IgD-negative memory B cell (primary cell): ENCODE measurements around the gene KRTAP5-10. TPM values are rescaled to one million over a fixed set of nuclear protein-coding genes. Genes with fewer than 3 reads are reported as not detected.
"Not testable (repeated sequence)": the region's sequence is repeated elsewhere in the genome, so short reads cannot be mapped to it uniquely, and the experiment has no call there.

Experiments used
- H3K27ac Mint-ChIP-seq, 3 donors: one replicate each; pipeline ENCODE4 v1.8.0; 2020 to 2022; ENCODE audit warnings: mild to moderate bottlenecking in 3 of 3, mixed read lengths in 3 of 3, moderate library complexity in 1 of 3
- H3K27me3 Mint-ChIP-seq: one replicate; pipeline ENCODE4 v1.8.0; 2021; ENCODE audit warnings: mixed read lengths
- H3K36me3 Mint-ChIP-seq: one replicate; pipeline ENCODE4 v1.8.0; 2020; ENCODE audit warnings: mild to moderate bottlenecking, mixed read lengths
- H3K4me1 Mint-ChIP-seq, 3 donors: one replicate each; pipeline ENCODE4 v1.8.0; 2020 to 2022; ENCODE audit warnings: mixed read lengths in 3 of 3, mild to moderate bottlenecking in 1 of 3
- H3K4me3 Mint-ChIP-seq, 4 donors: one replicate each; pipeline ENCODE4 v1.8.0; 2020 to 2022; ENCODE audit warnings: mild to moderate bottlenecking in 4 of 4, mixed read lengths in 4 of 4, moderate library complexity in 3 of 4
- H3K9me3 Mint-ChIP-seq, 3 donors: one replicate each; pipeline ENCODE4 v1.8.0; 2020 to 2021; ENCODE audit warnings: mixed read lengths in 3 of 3, mild to moderate bottlenecking in 1 of 3
- polyA plus RNA-seq: library from polyadenylated mRNA; unstranded; fragments of 300-500 nt; fragmentation: Illumina TruSeq; gene quantifications from one replicate; pipeline ENCODE4 v1.2.3, GENCODE V29; 2021

KRTAP5-10 gene
- not detected for polyA plus RNA-seq

DNA sequence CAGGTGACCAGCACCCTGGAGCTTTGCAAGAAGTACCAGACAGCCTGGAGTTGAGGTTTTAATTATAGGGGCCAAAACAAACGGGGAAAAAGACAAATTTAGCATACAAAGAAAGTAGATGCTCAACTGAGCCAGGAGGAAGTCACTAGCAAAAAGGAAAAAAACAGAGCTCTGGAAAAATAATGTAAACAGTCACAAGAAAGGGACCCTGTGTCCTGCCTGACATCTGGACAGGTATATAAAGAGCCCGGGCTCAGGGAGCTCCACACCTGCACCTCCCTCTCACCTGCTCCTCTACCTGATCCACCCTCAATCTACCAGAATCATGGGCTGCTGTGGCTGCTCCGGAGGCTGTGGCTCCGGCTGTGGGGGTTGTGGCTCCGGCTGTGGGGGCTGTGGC is at the start of gene KRTAP5-10:
TSS of gene KRTAP5-10 (plus strand) at position 301 of the 400 bp plus-strand sequence. CDS start at position 326, 25 bp downstream.
- Mint-ChIP-seq H3K4me3 (no peak within 1 kb of the TSS), H3K27me3 (peaks cover 21% of the 10 kb centered on the region)

GRCh38 chr11:71518506-71519471 is 46.6 kb upstream of the KRTAP5-10 start:
- H3K4me3 Mint-ChIP-seq: no peak overlapping the region
- H3K27ac Mint-ChIP-seq: no peak overlapping the region
- peaks cover 0 to 4% (median 4%) of the 10 kb centered on the region in 3 donors for H3K9me3 Mint-ChIP-seq
- H3K4me1 Mint-ChIP-seq: no peaks in the 10 kb centered on the region
- H3K36me3 Mint-ChIP-seq: no peaks in the 10 kb centered on the region
- H3K27me3 Mint-ChIP-seq: no peaks in the 10 kb centered on the region

More for the DNA sequence above, at the start of gene KRTAP5-10:
- no peak within 1 kb of the TSS for H3K27ac Mint-ChIP-seq
- peaks cover 0 to 8% (median 4%) of the 10 kb centered on the region in 3 donors for H3K9me3 Mint-ChIP-seq
- H3K36me3 Mint-ChIP-seq: no peaks in the 10 kb centered on the region
- peaks cover 0 to 5% (median 0%) of the 10 kb centered on the region in 3 donors for H3K4me1 Mint-ChIP-seq

GRCh38 chr11:71519546-71519945 is 45.8 kb upstream of the KRTAP5-10 start:
- Mint-ChIP-seq H3K4me1 (no peaks in the 10 kb centered on the region), H3K4me3 (no peak overlapping the region), H3K9me3 (peaks cover 0 to 4% (median 4%) of the 10 kb centered on the region in 3 donors), H3K27me3 (no peaks in the 10 kb centered on the region), H3K27ac (no peak overlapping the region), H3K36me3 (no peaks in the 10 kb centered on the region)

DNA sequence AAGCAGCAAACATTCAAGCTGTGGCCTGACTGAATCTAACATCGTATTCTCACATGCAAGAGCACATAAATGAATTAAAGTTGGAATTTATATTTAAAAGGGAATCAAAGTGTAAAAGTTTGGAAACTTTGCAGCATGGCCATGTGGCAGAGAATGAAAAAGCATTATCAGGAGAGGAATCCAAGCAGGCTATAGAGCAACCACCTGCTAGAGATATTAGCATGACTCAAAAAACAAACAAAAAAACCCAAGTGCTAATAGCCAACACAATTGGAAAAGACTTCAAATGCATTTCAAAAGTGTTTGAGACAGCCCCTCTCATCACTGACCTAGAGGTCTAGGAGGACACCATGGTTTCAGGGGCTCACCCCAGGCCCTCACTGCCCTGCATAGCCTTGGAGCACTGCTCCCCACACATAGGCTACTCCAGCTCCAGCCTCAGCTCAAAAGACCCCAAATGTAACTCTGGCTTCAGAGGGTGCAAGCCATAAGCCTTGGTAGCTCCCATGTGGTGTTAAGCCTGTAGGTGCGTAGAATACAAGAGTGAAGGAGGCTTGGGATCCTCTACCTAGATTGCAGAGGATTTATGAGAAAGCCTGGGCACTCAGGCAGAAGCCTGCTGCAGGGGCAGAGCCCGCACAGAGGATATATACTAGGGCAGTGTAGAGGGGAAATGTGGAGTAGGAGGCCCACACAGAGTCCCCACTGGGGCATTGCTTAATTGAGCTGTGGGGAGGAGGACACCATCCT is 40.0 kb upstream of the KRTAP5-10 start:
- H3K4me3 Mint-ChIP-seq: no peak overlapping the region
- peaks cover 0 to 1% (median 0%) of the 10 kb centered on the region in 3 donors for H3K4me1 Mint-ChIP-seq
- H3K9me3 Mint-ChIP-seq: peaks cover 0 to 6% (median 0%) of the 10 kb centered on the region in 3 donors
- H3K36me3 Mint-ChIP-seq: no peaks in the 10 kb centered on the region
- H3K27ac Mint-ChIP-seq: no peak overlapping the region
- H3K27me3 Mint-ChIP-seq: peaks cover 9% of the 10 kb centered on the region

DNA sequence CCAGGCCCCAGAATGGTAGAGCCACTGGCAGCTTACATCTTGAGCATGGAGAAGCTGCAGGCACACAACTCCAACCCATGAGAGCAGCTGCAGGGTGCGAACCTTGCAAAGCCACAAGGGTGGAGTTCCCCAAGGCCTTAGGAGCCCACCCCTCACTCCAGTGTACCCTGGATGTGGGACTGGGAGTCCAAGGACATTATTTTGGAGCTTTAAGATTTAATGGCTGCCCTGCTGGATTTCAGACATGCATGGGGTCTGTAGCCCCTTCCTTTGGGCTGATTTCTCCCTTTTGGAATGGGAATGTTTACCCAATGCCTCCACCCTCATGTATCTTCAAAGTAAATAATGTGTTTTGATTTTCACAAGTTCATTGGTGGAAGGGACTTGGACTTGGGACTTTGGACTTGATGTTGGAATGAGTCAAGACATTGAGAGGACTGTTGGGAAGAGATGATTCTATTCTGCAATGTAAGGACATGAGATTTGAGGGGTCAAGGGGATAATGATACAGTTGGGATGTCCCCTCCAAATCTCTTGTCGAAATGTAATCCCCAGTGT is 39.3 kb upstream of the KRTAP5-10 start:
- Mint-ChIP-seq H3K27me3 (peaks cover 9% of the 10 kb centered on the region), H3K4me1 (peaks cover 0 to 5% (median 0%) of the 10 kb centered on the region in 3 donors)

GRCh38 chr11:71526796-71527575 is 38.4 kb upstream of the KRTAP5-10 start, which contains the start of gene KRTAP5-7:
Gene KRTAP5-7 (plus strand): TSS chr11:71527267. CDS start chr11:71527301, 34 bp downstream.
- H3K36me3 Mint-ChIP-seq, H3K4me1 Mint-ChIP-seq, H3K27me3 Mint-ChIP-seq, H3K27ac Mint-ChIP-seq, H3K9me3 Mint-ChIP-seq, H3K4me3 Mint-ChIP-seq: not testable (repeated sequence)

More for the DNA sequence above, 39.3 kb upstream of the KRTAP5-10 start:
- Mint-ChIP-seq H3K27ac (no peak overlapping the region), H3K36me3 (no peaks in the 10 kb centered on the region), H3K4me3 (no peak overlapping the region), H3K9me3 (peaks cover 0 to 6% (median 0%) of the 10 kb centered on the region in 3 donors)

DNA sequence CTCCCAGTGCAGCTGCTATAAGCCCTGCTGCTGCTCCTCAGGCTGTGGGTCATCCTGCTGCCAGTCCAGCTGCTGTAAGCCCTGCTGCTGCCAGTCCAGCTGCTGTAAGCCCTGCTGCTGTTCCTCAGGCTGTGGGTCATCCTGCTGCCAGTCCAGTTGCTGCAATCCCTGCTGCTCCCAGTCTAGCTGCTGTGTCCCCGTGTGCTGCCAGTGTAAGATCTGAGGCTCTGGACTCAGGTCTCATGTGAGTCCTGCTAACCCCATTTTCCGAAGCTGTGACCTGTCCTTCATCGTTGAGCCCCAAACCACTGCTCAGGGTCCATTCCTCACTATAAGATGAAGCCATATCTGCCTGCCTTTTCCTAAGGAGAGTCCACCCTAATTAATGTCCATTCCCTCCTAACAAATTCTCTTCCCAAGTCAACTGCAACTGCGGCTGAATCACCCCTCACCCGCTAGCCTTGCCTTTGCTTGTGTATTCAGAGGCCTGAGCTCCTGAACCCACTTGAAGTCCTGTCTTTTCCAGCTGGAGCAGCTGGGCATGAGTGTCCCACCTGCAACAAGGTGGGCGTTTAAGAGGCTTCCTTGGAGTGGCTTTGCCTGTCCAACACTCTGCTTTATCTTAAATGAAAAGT is 37.7 kb upstream of the KRTAP5-10 start:
- Mint-ChIP-seq H3K27me3 (peaks cover 9% of the 10 kb centered on the region), H3K9me3 (peaks cover 0 to 1% (median 0%) of the 10 kb centered on the region in 3 donors), H3K36me3 (no peaks in the 10 kb centered on the region), H3K27ac (no peak overlapping the region), H3K4me3 (no peak overlapping the region), H3K4me1 (peaks cover 0 to 5% (median 0%) of the 10 kb centered on the region in 3 donors)

DNA sequence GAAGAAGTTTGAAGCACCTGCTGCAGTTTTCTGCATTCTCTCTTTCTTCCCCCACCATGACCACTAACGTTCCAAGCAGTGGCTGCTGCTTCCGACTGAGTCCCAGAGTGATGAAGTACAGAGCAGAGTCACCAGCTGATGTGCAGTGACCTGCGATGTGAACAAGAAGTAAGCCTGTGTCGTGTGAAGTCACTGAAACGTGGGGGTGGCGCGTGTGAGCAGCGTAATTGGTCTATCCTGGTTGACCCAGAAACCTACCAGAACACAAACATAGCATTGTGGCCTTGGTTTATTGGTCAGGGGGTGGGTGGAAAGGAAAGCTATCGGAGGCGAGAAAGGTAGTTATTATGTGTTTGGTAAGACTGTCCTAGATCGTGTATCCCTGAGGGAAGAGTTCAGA is 34.8 kb upstream of the KRTAP5-10 start:
- Mint-ChIP-seq H3K27ac (no peak overlapping the region), H3K27me3 (peaks cover 9% of the 10 kb centered on the region), H3K4me3 (no peak overlapping the region), H3K9me3 (no peaks in the 10 kb centered on the region), H3K4me1 (peaks cover 0 to 5% (median 0%) of the 10 kb centered on the region in 3 donors), H3K36me3 (peaks cover 3% of the 10 kb centered on the region)

DNA sequence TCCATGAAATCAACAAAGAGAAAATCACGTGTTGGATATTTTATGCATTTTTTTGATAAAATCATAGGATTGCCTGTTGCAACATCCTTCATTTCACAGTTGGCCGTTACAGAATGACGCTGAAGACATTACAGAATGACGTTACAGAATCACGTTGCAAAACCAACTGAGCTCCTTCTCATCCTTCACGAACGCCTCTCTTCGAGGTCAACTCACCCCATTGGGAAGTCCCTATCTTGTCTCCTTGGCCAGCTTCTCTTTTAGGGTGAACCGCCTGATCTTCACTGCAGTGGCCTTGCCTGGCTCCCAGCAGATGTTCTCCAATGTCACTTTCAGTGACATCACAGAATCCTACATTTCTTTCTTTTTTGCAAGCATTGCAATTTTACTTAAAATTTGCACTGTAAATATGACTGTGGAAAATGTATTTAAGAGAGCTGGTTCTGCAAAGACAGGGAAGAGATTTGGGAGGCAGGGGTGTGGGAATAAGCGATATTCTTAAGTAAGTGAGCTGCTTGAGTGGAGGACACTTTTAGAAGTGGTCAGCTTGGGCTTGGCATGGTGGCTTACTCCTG is 33.2 kb upstream of the KRTAP5-10 start:
- no peak overlapping the region for H3K27ac Mint-ChIP-seq
- H3K4me1 Mint-ChIP-seq: peaks cover 0 to 4% (median 0%) of the 10 kb centered on the region in 3 donors
- H3K9me3 Mint-ChIP-seq: no peaks in the 10 kb centered on the region
- no peak overlapping the region for H3K4me3 Mint-ChIP-seq
- H3K27me3 Mint-ChIP-seq: no peaks in the 10 kb centered on the region
- H3K36me3 Mint-ChIP-seq: peaks cover 5% of the 10 kb centered on the region

GRCh38 chr11:71534711-71535608 is 30.4 kb upstream of the KRTAP5-10 start:
- H3K4me1 Mint-ChIP-seq, H3K36me3 Mint-ChIP-seq, H3K27ac Mint-ChIP-seq, H3K4me3 Mint-ChIP-seq, H3K9me3 Mint-ChIP-seq: not testable (repeated sequence)
- peaks cover 10% of the 10 kb centered on the region for H3K27me3 Mint-ChIP-seq

GRCh38 chr11:71535825-71536224 is 29.5 kb upstream of the KRTAP5-10 start:
- peaks cover 0 to 1% (median 0%) of the 10 kb centered on the region in 3 donors for H3K4me1 Mint-ChIP-seq
- no peak overlapping the region for H3K4me3 Mint-ChIP-seq
- H3K27me3 Mint-ChIP-seq: peaks cover 10% of the 10 kb centered on the region
- H3K36me3 Mint-ChIP-seq: peaks cover 5% of the 10 kb centered on the region
- H3K9me3 Mint-ChIP-seq: peaks cover 0 to 3% (median 2%) of the 10 kb centered on the region in 3 donors
- H3K27ac Mint-ChIP-seq: no peak overlapping the region

DNA sequence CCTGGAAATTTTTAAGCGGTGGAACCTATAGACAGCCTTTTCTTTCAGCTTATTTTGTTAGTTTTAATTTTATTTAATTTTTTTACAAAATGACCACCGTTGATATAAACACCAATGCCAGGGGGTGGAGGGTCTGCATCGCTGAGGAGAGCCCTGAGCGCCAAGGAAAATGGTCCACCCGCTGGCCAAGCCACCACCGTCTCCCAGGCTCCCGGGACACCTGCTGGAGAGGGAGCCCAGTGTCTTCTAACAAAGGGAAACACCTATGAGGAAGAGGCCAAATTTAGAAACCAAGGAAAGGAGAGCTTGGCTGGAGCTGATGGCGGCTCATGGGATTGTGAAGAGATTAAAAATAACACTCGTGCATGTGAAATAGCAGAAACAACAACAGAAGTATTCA is 27.8 kb upstream of the KRTAP5-10 start:
- Mint-ChIP-seq H3K4me1 (peaks cover 0 to 3% (median 0%) of the 10 kb centered on the region in 3 donors), H3K9me3 (peaks cover 0 to 7% (median 5%) of the 10 kb centered on the region in 3 donors), H3K27me3 (peaks cover 18% of the 10 kb centered on the region), H3K36me3 (peaks cover 7% of the 10 kb centered on the region), H3K27ac (no peak overlapping the region), H3K4me3 (no peak overlapping the region)
